ENCODE data around the gene INMT. TPM values are rescaled to one million over a fixed set of nuclear protein-coding genes. Genes with fewer than 3 reads are reported as not detected.

The INMT gene
- total RNA-seq, 4 donors from 2014 or later = 21.3 to 142 (median 100) TPM

- TF ChIP-seq CTCF (IDR thresholded peaks at IDR 0.05) (no peak), EP300 (IDR thresholded peaks at IDR 0.05) (no peak), POLR2A (IDR thresholded peaks at IDR 0.05) (no peak)
- peak overlapping the region in 2 of 4 donors; percentile 22 to 49 for H3K27ac ChIP-seq
- WGBS, 2 donors = 45 to 56% methylated on average over 6 of the region's 6 CpGs
These were observed 6.5 kb upstream of the INMT start for GRCh38 chr7:30745261-30745941.

DNA sequence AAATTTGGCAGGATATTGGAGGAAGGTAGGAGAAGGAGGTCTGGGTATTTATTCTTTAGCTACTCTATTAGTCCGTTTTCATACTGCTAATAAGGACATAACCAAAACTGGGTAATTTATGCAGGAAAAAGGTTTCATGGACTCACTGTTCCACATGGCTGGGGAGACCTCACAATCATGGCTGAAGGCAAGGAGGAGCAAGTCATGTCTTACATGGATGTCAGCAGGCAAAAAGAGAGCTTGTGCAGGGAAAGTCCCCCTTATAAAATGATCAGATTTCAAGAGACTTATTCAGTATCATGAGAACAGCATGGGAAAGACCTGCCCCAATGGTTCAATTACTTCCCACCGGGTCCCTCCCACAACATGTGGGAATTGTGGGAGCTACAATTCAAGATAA, 1.9 kb upstream of the INMT start:
- H3K4me1 ChIP-seq = peaks cover 0 to 42% (median 13%) of the 10 kb centered on the region in 4 donors
- WGBS, 2 donors = 91 to 92% methylated on average over 2 of the region's 2 CpGs
- DNase-seq (ENCODE audit: low spot score in 2 of 2) = no peak
- H3K36me3 ChIP-seq = no peaks in the 10 kb centered on the region
- TF ChIP-seq CTCF (IDR thresholded peaks at IDR 0.05) (no peak), EP300 (IDR thresholded peaks at IDR 0.05) (no peak), POLR2A (IDR thresholded peaks at IDR 0.05) (no peak)
- H3K4me3 ChIP-seq = no peak overlapping the region
- no peaks in the 10 kb centered on the region for H3K27me3 ChIP-seq
- no peaks in the 10 kb centered on the region for H3K9me3 ChIP-seq
- peak overlapping the region in 2 of 4 donors; percentile 74 to 84 for H3K27ac ChIP-seq

More at GRCh38 chr7:30745261-30745941, 6.5 kb upstream of the INMT start:
- no peak for DNase-seq (ENCODE audit: low spot score in 2 of 2)
- no peaks in the 10 kb centered on the region for H3K27me3 ChIP-seq
- H3K36me3 ChIP-seq = no peaks in the 10 kb centered on the region
- no peaks in the 10 kb centered on the region for H3K9me3 ChIP-seq
- peaks cover 0 to 17% (median 1%) of the 10 kb centered on the region in 4 donors for H3K4me1 ChIP-seq
- H3K4me3 ChIP-seq = no peak overlapping the region

DNA sequence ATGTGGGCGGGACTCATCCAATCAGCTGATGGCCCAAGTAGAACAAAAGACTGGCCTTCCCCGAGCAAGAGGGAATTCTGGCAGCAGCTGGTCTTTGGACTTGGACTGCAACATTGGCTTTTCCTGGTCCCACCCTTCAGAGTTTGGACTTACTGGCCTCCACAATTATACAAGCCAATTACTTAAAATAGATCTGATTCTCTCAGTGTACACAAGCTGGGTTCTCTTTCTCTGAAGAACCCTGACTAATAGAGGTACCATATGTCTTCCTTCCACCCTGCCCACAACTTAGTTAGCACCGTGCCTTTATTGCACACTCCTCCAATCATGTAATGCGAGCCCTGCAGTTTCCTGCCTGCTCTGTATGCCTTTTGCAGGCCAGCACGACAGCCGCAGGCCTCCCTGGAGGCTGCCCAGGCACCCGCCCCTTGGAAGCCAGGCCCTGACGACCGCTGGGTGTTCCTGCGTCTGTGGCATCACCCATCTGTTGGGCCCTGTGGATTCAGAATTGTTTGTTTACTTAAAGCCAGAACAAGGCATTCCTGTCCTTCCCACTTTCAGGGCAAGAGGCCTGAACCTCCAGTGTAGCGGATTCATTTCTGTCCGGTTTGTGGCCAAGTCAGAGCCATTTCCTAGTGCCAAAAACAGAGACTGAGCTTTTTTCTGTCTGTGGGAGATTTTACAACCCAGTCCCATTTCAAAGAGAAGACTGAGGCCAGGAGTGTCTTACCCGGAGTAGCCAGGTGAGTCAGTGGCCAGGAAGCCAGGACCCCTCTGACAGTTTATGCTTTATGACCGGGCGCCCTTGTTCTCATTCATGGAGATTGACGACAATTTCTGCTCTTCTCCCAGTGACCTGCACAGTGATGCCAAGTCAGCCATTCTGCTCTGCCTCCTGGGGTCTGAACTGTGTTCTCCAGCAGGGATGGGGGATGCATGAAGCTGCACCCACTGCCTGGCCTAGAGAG, 968 bp upstream of the INMT start:
- no peaks in the 10 kb centered on the region for H3K27me3 ChIP-seq
- peak overlapping the region in 1 of 4 donors; percentile 48 for H3K4me3 ChIP-seq
- peak overlapping the region; percentile 19 to 84 (median 70) for H3K27ac ChIP-seq

DNA sequence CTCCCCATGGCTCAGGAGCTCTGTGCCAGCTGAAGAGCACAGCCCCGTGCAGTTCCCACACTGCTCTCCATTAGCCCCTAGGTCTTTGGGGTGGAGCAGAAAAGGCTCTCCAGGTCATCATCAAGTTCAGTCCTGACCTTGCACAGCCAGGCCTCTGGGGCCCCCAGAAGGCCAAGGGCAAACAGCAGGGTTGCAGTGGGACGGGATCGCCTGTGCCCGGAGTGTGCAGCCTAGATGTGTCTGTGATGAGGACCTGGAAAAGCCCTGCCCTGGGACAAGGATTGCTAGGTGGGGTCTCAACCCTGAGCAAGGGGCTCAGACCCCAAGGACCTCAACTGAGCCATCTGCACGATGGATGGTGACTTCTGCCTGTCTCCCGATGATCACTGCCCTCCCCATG, 549 bp downstream of the INMT start:
- Histone ChIP-seq H3K9me3 (no peaks in the 10 kb centered on the region), H3K4me1 (peaks cover 0 to 53% (median 15%) of the 10 kb centered on the region in 4 donors), H3K4me3 (peak overlapping the region in 3 of 4 donors; percentile 17 to 48 (median 26)), H3K27ac (peak overlapping the region in 3 of 4 donors; percentile 66 to 84 (median 74)), H3K27me3 (no peaks in the 10 kb centered on the region), H3K36me3 (no peaks in the 10 kb centered on the region)
- WGBS, 2 donors = 60 to 63% methylated on average over 2 to 5 of the region's 6 CpGs
- no peak for TF ChIP-seq EP300 (IDR thresholded peaks at IDR 0.05)
- no peak for TF ChIP-seq CTCF (IDR thresholded peaks at IDR 0.05)
- TF ChIP-seq POLR2A (IDR thresholded peaks at IDR 0.05) = no peak
- no peak for DNase-seq (ENCODE audit: low spot score in 2 of 2)

More for the DNA sequence above, 968 bp upstream of the INMT start:
- TF ChIP-seq EP300 (IDR thresholded peaks at IDR 0.05) = peak in 1 of 2 donors; percentile 62
- TF ChIP-seq POLR2A (IDR thresholded peaks at IDR 0.05) = no peak
- WGBS, 2 donors = 32 to 36% methylated on average over 16 of the region's 16 CpGs
- Histone ChIP-seq H3K9me3 (no peaks in the 10 kb centered on the region), H3K4me1 (peaks cover 0 to 42% (median 13%) of the 10 kb centered on the region in 4 donors), H3K36me3 (no peaks in the 10 kb centered on the region)
- peak; percentile 54 to 68 for DNase-seq (ENCODE audit: low spot score in 2 of 2)

DNA sequence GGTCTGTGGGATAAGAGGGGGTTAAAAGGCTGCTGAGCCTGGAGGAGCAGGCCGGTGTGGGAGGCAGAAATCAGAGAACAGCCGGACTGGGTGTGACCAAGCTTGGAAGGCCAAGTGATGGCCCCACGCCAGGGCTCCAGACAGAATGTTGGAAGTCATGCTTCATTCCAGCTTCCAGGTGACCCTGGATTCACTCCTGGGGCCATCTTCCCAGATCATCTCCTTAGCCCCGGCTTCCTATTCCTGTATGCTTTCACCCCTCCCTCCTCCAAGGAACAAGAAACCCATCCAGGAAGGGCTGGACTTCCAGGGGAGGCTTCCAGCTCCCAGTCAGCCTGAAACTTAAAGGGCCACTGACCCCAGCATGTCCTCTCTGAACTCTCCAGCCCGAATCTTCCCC, 1.0 kb downstream of the INMT start:
- Histone ChIP-seq H3K4me3 (peak overlapping the region in 3 of 4 donors; percentile 17 to 48 (median 26)), H3K9me3 (no peaks in the 10 kb centered on the region), H3K27ac (peak overlapping the region in 3 of 4 donors; percentile 66 to 84 (median 74)), H3K27me3 (no peaks in the 10 kb centered on the region), H3K36me3 (no peaks in the 10 kb centered on the region), H3K4me1 (peaks cover 0 to 57% (median 15%) of the 10 kb centered on the region in 4 donors)
- WGBS, 2 donors = 10 to 24% methylated on average over 5 of the region's 5 CpGs
- peak; percentile 83 to 87 for DNase-seq (ENCODE audit: low spot score in 2 of 2)
- no peak for TF ChIP-seq POLR2A (IDR thresholded peaks at IDR 0.05)
- peak in 1 of 2 donors; percentile 73 for TF ChIP-seq EP300 (IDR thresholded peaks at IDR 0.05)
